ENCODE results near the gene CFAP221. TPM values are rescaled to one million over a fixed set of nuclear protein-coding genes. Genes with fewer than 3 reads are reported as not detected.

The CFAP221 gene
- total RNA-seq, 1 experiment from 2014 or later, result 1.0 TPM

- no peak for DNase-seq (ENCODE audit: low spot score)
Measured at GRCh38 chr2:119536707-119537106, 7.5 kb upstream of the CFAP221 start.

DNA sequence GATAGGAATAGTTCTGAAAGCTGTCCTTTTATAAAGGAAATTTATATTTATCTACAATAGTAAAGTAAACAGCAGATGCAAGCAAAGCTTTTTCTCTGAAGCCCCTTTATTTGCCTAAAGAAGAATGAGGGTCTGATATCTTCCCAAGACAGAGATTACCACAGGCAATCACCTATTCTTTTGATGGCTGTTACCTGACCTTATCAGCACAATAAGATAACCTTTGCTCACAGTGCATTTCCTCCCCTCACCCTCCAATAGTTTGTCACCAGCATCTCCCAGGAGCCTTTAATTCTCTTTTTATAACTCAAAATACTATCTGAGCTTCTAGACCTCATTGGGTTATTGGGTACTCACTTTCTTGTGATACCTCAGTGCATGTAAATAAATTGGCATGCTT is 6.5 kb upstream of the CFAP221 start:
- DNase-seq (ENCODE audit: low spot score), result no peak

- DNase-seq (ENCODE audit: low spot score), result no peak
Measured at GRCh38 chr2:119541476-119541875, 2.8 kb upstream of the CFAP221 start.

- no peak for DNase-seq (ENCODE audit: low spot score)
Measured at GRCh38 chr2:119544939-119545475, 758 bp downstream of the CFAP221 start.

GRCh38 chr2:119545754-119546446 is 1.7 kb downstream of the CFAP221 start:
- no peak for DNase-seq (ENCODE audit: low spot score)

- no peak for DNase-seq (ENCODE audit: low spot score)
Measured at GRCh38 chr2:119546447-119546767, 2.2 kb downstream of the CFAP221 start.

GRCh38 chr2:119548516-119549120 is 4.4 kb downstream of the CFAP221 start:
- no peak for DNase-seq (ENCODE audit: low spot score)

DNA sequence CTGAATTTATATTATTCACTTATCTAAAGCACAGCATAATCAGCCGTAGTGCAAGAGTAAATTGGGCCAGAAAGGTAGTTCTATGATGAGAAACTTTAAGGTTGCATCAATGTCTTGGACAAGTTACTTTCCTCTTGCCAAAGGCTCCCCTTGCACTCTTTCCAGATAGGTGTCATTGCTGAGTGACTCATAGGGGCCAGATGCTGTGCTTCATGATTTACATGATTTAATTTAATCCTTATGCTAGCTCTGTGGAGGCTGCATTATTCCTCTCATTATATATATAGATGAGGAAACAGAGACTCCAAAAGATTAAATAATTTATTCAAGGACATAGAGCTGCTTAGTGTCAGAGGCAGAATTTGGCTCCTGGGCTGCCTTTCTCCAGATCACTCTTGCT is 5.0 kb downstream of the CFAP221 start:
- DNase-seq (ENCODE audit: low spot score), result no peak

- DNase-seq (ENCODE audit: low spot score), result no peak
Measured at GRCh38 chr2:119550346-119550745, 6.1 kb downstream of the CFAP221 start.

- no peak for DNase-seq (ENCODE audit: low spot score)
Measured at GRCh38 chr2:119550856-119551255, 6.6 kb downstream of the CFAP221 start.

- DNase-seq (ENCODE audit: low spot score), result no peak
Measured at GRCh38 chr2:119552902-119553301, 8.7 kb downstream of the CFAP221 start.

GRCh38 chr2:119553687-119554344 is 9.6 kb downstream of the CFAP221 start:
- DNase-seq (ENCODE audit: low spot score), result no peak

- DNase-seq (ENCODE audit: low spot score), result no peak
Measured at GRCh38 chr2:119565481-119565880, 21.2 kb downstream of the CFAP221 start.

- DNase-seq (ENCODE audit: low spot score), result no peak
Measured at GRCh38 chr2:119567292-119567691, 23.0 kb downstream of the CFAP221 start.

GRCh38 chr2:119574108-119574815 is 30.0 kb downstream of the CFAP221 start:
- DNase-seq (ENCODE audit: low spot score), result no peak

- no peak for DNase-seq (ENCODE audit: low spot score)
Measured at GRCh38 chr2:119574864-119575263, 30.6 kb downstream of the CFAP221 start.

- DNase-seq (ENCODE audit: low spot score), result no peak
Measured at GRCh38 chr2:119575439-119575838, 31.2 kb downstream of the CFAP221 start.

DNA sequence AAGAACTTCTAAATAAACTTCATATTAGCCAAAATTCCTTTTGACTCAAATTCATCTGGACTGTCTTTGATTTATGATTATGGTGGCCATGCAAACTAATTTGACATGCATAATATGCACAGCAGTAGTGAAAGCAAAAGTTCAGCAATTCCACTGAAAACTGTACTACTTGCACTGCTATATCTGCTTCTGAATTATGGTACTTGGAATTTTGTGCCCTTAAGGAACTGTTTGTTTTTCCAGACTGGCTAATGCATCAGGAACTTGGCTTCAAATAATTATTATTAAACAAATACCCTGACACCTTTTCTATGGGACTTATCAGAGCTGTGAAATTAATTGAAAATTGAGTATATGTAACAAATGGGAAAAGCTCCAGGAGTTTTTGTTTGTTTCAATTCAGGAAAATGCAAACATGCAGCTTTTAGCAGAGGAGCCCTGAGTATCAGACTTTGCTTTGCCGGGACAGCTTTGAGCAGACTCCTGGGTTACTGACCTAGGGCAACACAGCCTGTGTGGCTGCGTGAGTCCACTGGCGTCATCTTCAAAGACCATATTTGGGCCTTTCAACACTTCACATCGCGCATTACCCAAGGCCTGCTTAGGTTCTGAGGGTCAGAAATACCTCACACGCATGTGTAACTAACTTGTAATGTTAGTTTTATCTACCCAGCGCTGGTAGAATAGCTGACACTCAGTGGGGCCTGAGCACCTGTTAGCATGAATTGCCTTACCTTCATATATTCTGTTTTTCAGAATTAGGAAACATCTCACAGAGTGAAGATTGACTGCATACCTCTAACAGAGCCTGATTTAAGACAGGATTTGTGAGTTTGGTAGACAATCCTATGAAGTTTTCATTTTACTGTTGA is 35.4 kb downstream of the CFAP221 start:
- no peak for DNase-seq (ENCODE audit: low spot score)

- no peak for DNase-seq (ENCODE audit: low spot score)
Measured at GRCh38 chr2:119580550-119581072, 36.4 kb downstream of the CFAP221 start.

DNA sequence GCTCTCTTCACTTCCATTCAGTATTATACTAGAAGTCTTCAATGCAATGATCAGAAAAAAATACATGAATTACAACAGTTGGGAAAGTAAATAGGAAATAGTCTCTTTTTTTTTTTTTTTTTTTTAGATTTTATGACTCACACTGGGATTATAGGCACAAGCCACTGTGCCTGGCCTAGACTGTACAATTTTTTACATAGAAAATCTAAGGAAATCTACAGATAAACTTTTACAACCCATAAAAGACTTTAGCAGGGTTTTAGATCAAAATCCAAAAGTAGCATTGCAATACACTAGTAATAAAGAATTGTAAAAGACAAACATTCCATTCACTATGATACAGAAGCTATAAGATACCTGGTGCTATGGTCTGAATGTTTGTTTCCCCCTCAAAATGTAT is 39.0 kb downstream of the CFAP221 start:
- DNase-seq (ENCODE audit: low spot score), result no peak

DNA sequence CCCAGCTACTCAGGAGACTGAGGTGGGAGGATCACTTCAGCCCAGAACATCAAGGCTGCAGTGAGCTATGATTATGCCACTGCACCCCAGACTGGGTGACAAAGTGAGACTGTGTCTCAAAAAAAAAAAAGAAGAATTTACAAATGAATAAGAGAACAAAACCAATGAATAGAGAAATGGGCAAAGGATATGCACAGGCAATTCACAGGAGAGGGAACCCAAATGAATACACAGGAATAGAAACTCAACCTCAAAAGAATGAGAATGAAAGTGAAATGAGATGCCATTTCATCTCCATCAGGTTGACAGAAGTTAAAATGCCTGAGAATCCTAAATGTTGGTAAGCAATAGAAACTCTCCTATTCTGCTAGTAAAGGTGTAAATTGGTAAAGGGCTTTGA is 40.2 kb downstream of the CFAP221 start:
- no peak for DNase-seq (ENCODE audit: low spot score)
